SK-N-SH treated with all-trans-retinoic acid at 6 μM for 48 hours (cell line): ENCODE results near the gene BUD23.

Experiments
- ATAC-seq: fragments of 200-7000 bp; cut with Tn5 transposase; 3 replicates; pipeline ENCODE4 v1.9.1; 2020; ENCODE audit warnings: mild to moderate bottlenecking, moderate library complexity
- ARNTL ChIP-seq: fragments of 450-650 bp; formaldehyde crosslinking; IDR thresholded peaks from 2 replicates; pipeline ENCODE4 v1.5.0; 2020; ENCODE audit warnings: low read depth, mild to moderate bottlenecking, moderate library complexity, borderline replicate concordance
- BACH2 ChIP-seq: fragments of 250-450 bp; sonication (Bioruptor Pico); IDR thresholded peaks from 2 replicates; pipeline ENCODE4 v1.9.0; 2021; ENCODE audit warnings: mild to moderate bottlenecking, borderline replicate concordance
- CREB5 ChIP-seq: fragments of 250-450 bp; sonication (Bioruptor Pico); IDR thresholded peaks from 2 replicates; pipeline ENCODE4 v1.5.1; 2020; ENCODE audit warnings: low read depth, mild to moderate bottlenecking, moderate library complexity
- CSDC2 ChIP-seq: fragments of 250-450 bp; sonication (Bioruptor Pico); IDR thresholded peaks from 2 replicates; pipeline ENCODE4 v1.5.0; 2020; ENCODE audit warnings: mild to moderate bottlenecking, moderate library complexity
- CSRNP3 ChIP-seq: fragments of 250-450 bp; sonication (Bioruptor Pico); IDR thresholded peaks from 2 replicates; pipeline ENCODE4 v1.5.1; 2021; ENCODE audit warnings: mild to moderate bottlenecking, moderate library complexity
- ESRRG ChIP-seq: fragments of 250-450 bp; sonication (Bioruptor Pico); IDR thresholded peaks from 2 replicates; pipeline ENCODE4 v1.6.1; 2021; ENCODE audit warnings: mild to moderate bottlenecking
- GLIS3 ChIP-seq: fragments of 250-450 bp; sonication (Bioruptor Pico); IDR thresholded peaks from 2 replicates; pipeline ENCODE4 v1.5.0; 2020; ENCODE audit warnings: mild to moderate bottlenecking, moderate library complexity
- ISL1 ChIP-seq: fragments of 250-450 bp; sonication (Bioruptor Pico); IDR thresholded peaks from 2 replicates; pipeline ENCODE4 v2.1.2; 2022; ENCODE audit warnings: mild to moderate bottlenecking, moderate library complexity
- PATZ1 ChIP-seq: fragments of 250-450 bp; sonication (Bioruptor Pico); IDR thresholded peaks from 2 replicates; pipeline ENCODE4 v1.8.0; 2020; ENCODE audit warnings: mild to moderate bottlenecking, moderate library complexity, borderline replicate concordance
- POU6F1 ChIP-seq: fragments of 250-450 bp; sonication (Bioruptor Pico); IDR thresholded peaks from 2 replicates; pipeline ENCODE4 v1.8.0; 2021; ENCODE audit warnings: low read depth, mild to moderate bottlenecking, moderate library complexity, borderline replicate concordance
- PPARA ChIP-seq: fragments of 250-450 bp; sonication (Bioruptor Pico); IDR thresholded peaks from 2 replicates; pipeline ENCODE4 v1.5.0; 2020; ENCODE audit warnings: mild to moderate bottlenecking, borderline replicate concordance
- RARB ChIP-seq: fragments of 250-450 bp; sonication (Bioruptor Pico); IDR thresholded peaks from 2 replicates; pipeline ENCODE4 v1.8.0; 2021; ENCODE audit warnings: mild to moderate bottlenecking, moderate library complexity
- SNAI2 ChIP-seq: fragments of 250-450 bp; sonication (Bioruptor Pico); IDR thresholded peaks from 2 replicates; pipeline ENCODE4 v1.5.0; 2020; ENCODE audit warnings: mild to moderate bottlenecking, moderate library complexity
- TCF4 ChIP-seq: fragments of 250-450 bp; sonication (Bioruptor Pico); IDR thresholded peaks from 2 replicates; pipeline ENCODE4 v1.8.0; 2021; ENCODE audit warnings: mild to moderate bottlenecking, moderate library complexity, borderline replicate concordance
- TOX ChIP-seq: fragments of 250-450 bp; sonication (Bioruptor Pico); IDR thresholded peaks from 2 replicates; pipeline ENCODE4 v1.8.0; 2021; ENCODE audit warnings: mild to moderate bottlenecking, moderate library complexity, borderline replicate concordance
- ZFP3 ChIP-seq: fragments of 250-450 bp; sonication (Bioruptor Pico); IDR thresholded peaks from 2 replicates; pipeline ENCODE4 v1.5.0; 2020; ENCODE audit warnings: mild to moderate bottlenecking, moderate library complexity
- ZFP30 ChIP-seq: fragments of 450-650 bp; formaldehyde crosslinking; IDR thresholded peaks from 2 replicates; pipeline ENCODE4 v1.5.0; 2022; ENCODE audit warnings: mild to moderate bottlenecking, moderate library complexity
- ZNF565 ChIP-seq: fragments of 450-650 bp; formaldehyde crosslinking; conservative IDR thresholded peaks from 2 replicates; pipeline ENCODE4 v1.5.0; 2020; ENCODE audit warnings: low read depth, mild to moderate bottlenecking, moderate library complexity
- ZNF70 ChIP-seq: fragments of 450-650 bp; formaldehyde crosslinking; IDR thresholded peaks from 2 replicates; pipeline ENCODE4 v1.5.0; 2020; ENCODE audit warnings: mild to moderate bottlenecking, moderate library complexity
- ZNF8 ChIP-seq: fragments of 450-650 bp; formaldehyde crosslinking; IDR thresholded peaks from 2 replicates; pipeline ENCODE4 v1.5.0; 2020; ENCODE audit warnings: mild to moderate bottlenecking, moderate library complexity

The BUD23 gene

GRCh38 chr7:73638911-73639310 lies 44.5 kb upstream of the BUD23 start:
- TF ChIP-seq CREB5 (no peak), PPARA (CRISPR knock-in tag) (no peak), SNAI2 (CRISPR knock-in tag) (no peak), GLIS3 (no peak), ISL1 (no peak), ZNF565 (CRISPR knock-in tag) (no peak), ESRRG (CRISPR knock-in tag) (no peak), PATZ1 (CRISPR knock-in tag) (no peak), TOX (CRISPR knock-in tag) (no peak), ZNF70 (CRISPR knock-in tag) (no peak), RARB (no peak), CSRNP3 (CRISPR knock-in tag) (no peak), POU6F1 (no peak), ZFP30 (CRISPR knock-in tag) (no peak), TCF4 (CRISPR knock-in tag) (no peak), BACH2 (CRISPR knock-in tag) (no peak), ZNF8 (CRISPR knock-in tag) (no peak)
- ATAC-seq: no peak

- ATAC-seq: no peak
- TF ChIP-seq ZNF70 (CRISPR knock-in tag) (no peak), PPARA (CRISPR knock-in tag) (no peak), RARB (no peak), ZFP30 (CRISPR knock-in tag) (no peak), ZFP3 (CRISPR knock-in tag) (no peak), GLIS3 (no peak), ZNF8 (CRISPR knock-in tag) (no peak), ARNTL (CRISPR knock-in tag) (no peak), CREB5 (no peak), CSDC2 (no peak), ESRRG (CRISPR knock-in tag) (no peak), PATZ1 (CRISPR knock-in tag) (no peak)
These were observed 40.6 kb upstream of the BUD23 start for GRCh38 chr7:73642834-73643233.

- no peak for TF ChIP-seq ZNF70 (CRISPR knock-in tag)
- no peak for TF ChIP-seq TCF4 (CRISPR knock-in tag)
- no peak for TF ChIP-seq ISL1
- no peak for TF ChIP-seq ZNF565 (CRISPR knock-in tag)
- TF ChIP-seq POU6F1: no peak
- ATAC-seq: no peak
These were observed 38.6 kb upstream of the BUD23 start for GRCh38 chr7:73644688-73645286.
